PC-3 (cell line): Measurements from ENCODE around the gene MALSU1. TPM values are rescaled to one million over a fixed set of nuclear protein-coding genes. Genes with fewer than 3 reads are reported as not detected.

Source experiments
- ATAC-seq: fragments of 200-7000 bp; cut with Tn5 transposase; 2 replicates; pipeline ENCODE4 v1.9.1; 2020; ENCODE audit warnings: mild to moderate bottlenecking, moderate library complexity
- BruUV-seq: library from RNA; stranded (reverse); fragments of 400-500 nt; replicated peaks from 2 replicates; lab custom pipeline; 2021; lab: Mats Ljungman, UMichigan
- CTCF ChIA-PET: fragments of 300-600 bp; sonication (Branson Sonifier 250); formaldehyde crosslinking; loops from one replicate; lab custom pipeline; 2022; ENCODE audit warnings: antibody characterized with exemption; lab: Charles Lee
- POLR2A ChIA-PET: fragments of 300-600 bp; sonication (Branson Sonifier 250); formaldehyde crosslinking; loops from one replicate; lab custom pipeline; 2022; ENCODE audit warnings: antibody characterized with exemption; ENCODE audit not compliant: unreplicated experiment; lab: Charles Lee
- DNase-seq: peaks from one replicate; pipeline ENCODE4 v3.0.0-alpha.2; 2015
- H2AFZ ChIP-seq: fragments of 300-600 bp; sonication (generic); 2 replicates; pipeline ENCODE4 v1.6.0; 2016; ENCODE audit warnings: antibody characterized with exemption, low read length
- H3F3A ChIP-seq: fragments of 300-600 bp; sonication (generic); one replicate; pipeline ENCODE4 v1.6.0; 2017; ENCODE audit warnings: antibody characterized with exemption, low read length, control low read depth, mild to moderate bottlenecking; ENCODE audit not compliant: unreplicated experiment
- H3K27ac ChIP-seq: fragments of 300-600 bp; sonication (generic); 2 replicates; pipeline ENCODE4 v1.5.1; 2016; ENCODE audit warnings: mild to moderate bottlenecking, low read length
- H3K27me3 ChIP-seq: fragments of 300-600 bp; sonication (generic); 2 replicates; pipeline ENCODE4 v1.6.1; 2016; ENCODE audit warnings: low read length, mixed read lengths
- H3K36me3 ChIP-seq: fragments of 300-600 bp; sonication (generic); 2 replicates; pipeline ENCODE4 v1.6.1; 2016; ENCODE audit warnings: low read depth, mixed run types, low read length, mixed read lengths
- H3K4me1 ChIP-seq: fragments of 300-600 bp; sonication (generic); 2 replicates; pipeline ENCODE4 v1.5.1; 2016; ENCODE audit warnings: low read length; ENCODE audit not compliant: insufficient read depth
- H3K4me2 ChIP-seq: fragments of 300-600 bp; sonication (generic); 2 replicates; pipeline ENCODE4 v1.6.0; 2016; ENCODE audit warnings: low read length
- H3K4me3 ChIP-seq: fragments of 300-600 bp; sonication (generic); 2 replicates; pipeline ENCODE4 v1.5.1; 2016; ENCODE audit warnings: mild to moderate bottlenecking, low read length, mixed read lengths
- H3K79me2 ChIP-seq: fragments of 300-600 bp; sonication (generic); 2 replicates; pipeline ENCODE4 v1.6.1; 2017; ENCODE audit warnings: low read length, mixed read lengths
- H3K9ac ChIP-seq: fragments of 300-600 bp; sonication (generic); 2 replicates; pipeline ENCODE4 v1.6.0; 2016; ENCODE audit warnings: mild to moderate bottlenecking, low read length
- H3K9me2 ChIP-seq: fragments of 300-600 bp; sonication (generic); replicated peaks from 2 replicates; pipeline ENCODE4 v1.6.1; 2016; ENCODE audit warnings: mixed run types, low read length, mixed read lengths
- H3K9me3 ChIP-seq: fragments of 300-600 bp; sonication (generic); 2 replicates; pipeline ENCODE4 v1.6.1; 2016; ENCODE audit warnings: low read length, mixed read lengths
- H4K20me1 ChIP-seq: fragments of 300-600 bp; sonication (generic); 2 replicates; pipeline ENCODE4 v1.6.1; 2016; ENCODE audit warnings: low read length, mixed read lengths
- EZH2 ChIP-seq: fragments of 300-600 bp; sonication (generic); IDR thresholded peaks from one replicate; pipeline ENCODE4 v1.6.1; 2017; ENCODE audit warnings: antibody characterized with exemption, mild to moderate bottlenecking, low read length; ENCODE audit not compliant: unreplicated experiment
- EZH2phosphoT487 ChIP-seq: fragments of 300-600 bp; sonication (generic); IDR thresholded peaks from 2 replicates; pipeline ENCODE4 v1.6.1; 2018; ENCODE audit warnings: mild to moderate bottlenecking, antibody characterized with exemption, low read length, borderline replicate concordance
- intact Hi-C: fragments of 100-400 bp; cut with micrococcal nuclease; formaldehyde crosslinking; loops from 2 replicates; pipeline ENCODE4 v1.9.0; 2023
- total RNA-seq: library from RNA; depleted of rRNA; stranded (reverse); fragments of >200 nt; gene quantifications from 2 replicates; pipeline ENCODE4 v1.2.3, GENCODE V29; 2014
- TF ChIP-seq, protein P1 (sequence below): fragments of 300-600 bp; sonication (generic); conservative IDR thresholded peaks from 2 replicates; pipeline ENCODE4 v1.5.1; 2017; ENCODE audit warnings: antibody characterized with exemption, low read depth, mild to moderate bottlenecking, low read length

MALSU1 gene
- total RNA-seq, 1 experiment from 2014 or later: 284 TPM

GRCh38 chr7:23338439-23338838 lies 39.3 kb downstream of the MALSU1 start:
- H3K4me1 ChIP-seq: peaks cover 38% of the 10 kb centered on the region
- no peaks in the 10 kb centered on the region for H3K27me3 ChIP-seq
- no peaks in the 10 kb centered on the region for H3K79me2 ChIP-seq
- no peak overlapping the region for H2AFZ ChIP-seq
- H4K20me1 ChIP-seq: no peaks in the 10 kb centered on the region
- POLR2A ChIA-PET: interaction anchor here (0.5 kb wide), 1 partner anchor 1458 kb away, joined by 5 read pairs; no protein-coding TSS in a partner anchor
- no peak overlapping the region for H3K9ac ChIP-seq
- TF ChIP-seq EZH2phosphoT487 (no peak), EZH2 (no peak)
- TF ChIP-seq, protein P1, sequence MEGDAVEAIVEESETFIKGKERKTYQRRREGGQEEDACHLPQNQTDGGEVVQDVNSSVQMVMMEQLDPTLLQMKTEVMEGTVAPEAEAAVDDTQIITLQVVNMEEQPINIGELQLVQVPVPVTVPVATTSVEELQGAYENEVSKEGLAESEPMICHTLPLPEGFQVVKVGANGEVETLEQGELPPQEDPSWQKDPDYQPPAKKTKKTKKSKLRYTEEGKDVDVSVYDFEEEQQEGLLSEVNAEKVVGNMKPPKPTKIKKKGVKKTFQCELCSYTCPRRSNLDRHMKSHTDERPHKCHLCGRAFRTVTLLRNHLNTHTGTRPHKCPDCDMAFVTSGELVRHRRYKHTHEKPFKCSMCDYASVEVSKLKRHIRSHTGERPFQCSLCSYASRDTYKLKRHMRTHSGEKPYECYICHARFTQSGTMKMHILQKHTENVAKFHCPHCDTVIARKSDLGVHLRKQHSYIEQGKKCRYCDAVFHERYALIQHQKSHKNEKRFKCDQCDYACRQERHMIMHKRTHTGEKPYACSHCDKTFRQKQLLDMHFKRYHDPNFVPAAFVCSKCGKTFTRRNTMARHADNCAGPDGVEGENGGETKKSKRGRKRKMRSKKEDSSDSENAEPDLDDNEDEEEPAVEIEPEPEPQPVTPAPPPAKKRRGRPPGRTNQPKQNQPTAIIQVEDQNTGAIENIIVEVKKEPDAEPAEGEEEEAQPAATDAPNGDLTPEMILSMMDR: no peak
- ATAC-seq: no peak
- peaks cover 6% of the 10 kb centered on the region for H3F3A ChIP-seq
- no peak overlapping the region for H3K27ac ChIP-seq
- H3K36me3 ChIP-seq: peaks cover 15% of the 10 kb centered on the region
- H3K9me2 ChIP-seq: no peaks in the 10 kb centered on the region
- intact Hi-C loops: loop anchor here (10.0 kb wide), 1 partner anchor 1486 kb away; no protein-coding TSS in a partner anchor
- no peak overlapping the region for H3K4me2 ChIP-seq
- no peak for DNase-seq
- CTCF ChIA-PET: no interaction called here
- BruUV-seq: no TSS peak
- H3K9me3 ChIP-seq: no peaks in the 10 kb centered on the region
- H3K4me3 ChIP-seq: no peak overlapping the region

DNA sequence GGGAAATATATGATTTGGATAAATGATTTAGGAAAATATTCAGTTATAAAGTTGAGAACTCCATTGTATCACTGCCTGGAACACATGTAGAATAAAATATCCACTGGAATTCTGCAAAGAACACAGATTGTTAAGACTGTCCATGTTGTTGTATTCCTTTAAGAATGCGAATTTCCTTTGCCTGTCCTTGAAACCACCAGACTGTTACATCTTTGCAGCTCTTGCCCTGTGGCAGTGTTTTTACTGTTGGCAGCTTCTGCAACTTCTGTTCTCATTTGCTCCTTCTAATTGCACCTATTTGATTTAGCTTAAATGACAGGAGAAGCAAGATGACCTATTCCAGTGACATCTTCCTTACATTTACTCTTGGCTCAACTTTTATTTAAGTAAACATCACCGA lies 39.7 kb downstream of the MALSU1 start:
- Histone ChIP-seq H3K27me3 (no peaks in the 10 kb centered on the region), H3F3A (peaks cover 5% of the 10 kb centered on the region), H3K9ac (no peak overlapping the region), H3K36me3 (peaks cover 15% of the 10 kb centered on the region), H3K4me3 (no peak overlapping the region), H3K27ac (no peak overlapping the region), H3K79me2 (no peaks in the 10 kb centered on the region), H3K4me2 (peak overlapping the region; percentile 11), H3K9me2 (no peaks in the 10 kb centered on the region), H2AFZ (no peak overlapping the region), H3K4me1 (peaks cover 36% of the 10 kb centered on the region), H3K9me3 (no peaks in the 10 kb centered on the region), H4K20me1 (no peaks in the 10 kb centered on the region)
- ChIA-PET CTCF (no interaction called here), POLR2A (interaction anchor here (0.5 kb wide), 1 partner anchor 1459 kb away, joined by 5 read pairs; no protein-coding TSS in a partner anchor)
- TF ChIP-seq, protein P1: no peak
- TF ChIP-seq EZH2 (no peak), EZH2phosphoT487 (no peak)
- DNase-seq (peak; percentile 9), ATAC-seq (peak; percentile 2; the same call in 1 of the 2 replicates)
- no TSS peak for BruUV-seq
- intact Hi-C loops: loop anchor here (10.0 kb wide), 1 partner anchor 1486 kb away; no protein-coding TSS in a partner anchor

DNA sequence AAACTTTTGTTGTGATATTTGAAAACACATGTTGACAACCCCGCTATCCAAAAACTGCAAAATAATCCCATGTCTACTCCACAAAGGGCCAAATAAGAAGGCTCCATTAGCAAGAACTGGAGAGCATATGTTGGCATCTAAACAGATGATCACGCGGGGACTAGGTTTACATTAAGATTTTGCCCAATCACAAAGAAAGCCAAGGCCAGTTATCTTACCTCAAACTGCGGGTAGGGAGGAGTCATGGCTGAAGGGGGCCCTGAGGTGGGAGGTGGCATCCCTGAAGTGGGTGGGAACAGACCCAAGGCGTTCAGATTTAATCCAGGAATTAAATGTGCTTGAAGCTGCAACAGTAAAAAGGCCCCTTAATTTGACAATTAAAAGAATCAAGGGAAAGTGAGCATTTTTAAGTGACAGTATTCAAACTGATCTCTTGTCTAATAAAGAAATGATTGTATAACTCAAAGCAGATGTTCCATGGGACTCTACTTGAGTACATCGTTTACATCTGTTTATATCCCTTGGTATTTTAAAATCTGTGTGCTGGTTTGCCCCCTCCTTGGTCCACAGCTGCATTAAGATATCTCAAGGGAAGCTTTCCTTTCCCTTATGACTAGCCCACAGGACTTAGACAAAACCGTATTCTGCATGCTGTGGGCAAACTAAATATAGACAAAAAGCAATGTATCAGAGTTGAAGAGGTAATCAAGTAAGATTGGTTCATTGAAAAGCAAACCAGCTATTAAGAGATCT lies 42.9 kb downstream of the MALSU1 start:
- POLR2A ChIA-PET: no interaction called here
- H4K20me1 ChIP-seq: no peaks in the 10 kb centered on the region
- H3K4me2 ChIP-seq: no peak overlapping the region
- no peak overlapping the region for H2AFZ ChIP-seq
- CTCF ChIA-PET: no interaction called here
- H3K4me3 ChIP-seq: no peak overlapping the region
- BruUV-seq: no TSS peak
- H3K27ac ChIP-seq: no peak overlapping the region
- intact Hi-C loops: no loop called here
- H3K27me3 ChIP-seq: no peaks in the 10 kb centered on the region
- H3K4me1 ChIP-seq: peaks cover 49% of the 10 kb centered on the region
- no peaks in the 10 kb centered on the region for H3F3A ChIP-seq
- no peak overlapping the region for H3K9ac ChIP-seq
- peaks cover 7% of the 10 kb centered on the region for H3K79me2 ChIP-seq
- TF ChIP-seq EZH2 (no peak), EZH2phosphoT487 (no peak)
- TF ChIP-seq, protein P1: no peak
- ATAC-seq (no peak), DNase-seq (no peak)
- no peaks in the 10 kb centered on the region for H3K9me2 ChIP-seq
- no peaks in the 10 kb centered on the region for H3K9me3 ChIP-seq
- H3K36me3 ChIP-seq: peaks cover 18% of the 10 kb centered on the region
